Occipital lobe (tissue), 2 donors: ENCODE results near the gene PXYLP1. TPM values are rescaled to one million over a fixed set of nuclear protein-coding genes. Genes with fewer than 3 reads are reported as not detected.

ENCODE experiments used
- DNase-seq: peaks from one replicate; lab custom pipeline; 2025; lab: John Stamatoyannopoulos, UW
- total RNA-seq: library from RNA; depleted of rRNA; stranded (reverse); fragments of >200 nt; gene quantifications from one replicate; pipeline ENCODE4 v1.2.3, GENCODE V29; 2014

The PXYLP1 gene
- total RNA-seq, 1 donor from 2014 or later, result 42.4 TPM

DNA sequence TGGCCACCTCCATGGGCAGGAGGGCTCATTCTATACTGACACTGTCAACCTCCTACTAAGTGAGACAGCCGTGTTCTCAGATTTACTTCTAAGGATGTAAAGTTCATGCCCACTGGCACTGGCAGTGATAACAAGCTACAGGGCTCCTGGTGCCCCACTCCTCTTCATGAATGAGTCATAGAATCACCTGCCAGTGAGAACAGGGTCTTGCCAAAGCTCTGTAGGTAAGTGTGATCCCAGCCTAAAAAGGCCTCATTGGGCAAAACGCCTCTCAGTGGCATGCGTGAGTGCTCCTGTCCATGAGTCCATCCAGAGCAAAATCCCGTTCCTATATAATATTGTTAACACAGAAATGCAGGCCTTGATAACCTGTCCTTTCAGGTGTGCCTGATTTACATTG is 17.4 kb downstream of the PXYLP1 start:
- DNase-seq, result no peak

DNA sequence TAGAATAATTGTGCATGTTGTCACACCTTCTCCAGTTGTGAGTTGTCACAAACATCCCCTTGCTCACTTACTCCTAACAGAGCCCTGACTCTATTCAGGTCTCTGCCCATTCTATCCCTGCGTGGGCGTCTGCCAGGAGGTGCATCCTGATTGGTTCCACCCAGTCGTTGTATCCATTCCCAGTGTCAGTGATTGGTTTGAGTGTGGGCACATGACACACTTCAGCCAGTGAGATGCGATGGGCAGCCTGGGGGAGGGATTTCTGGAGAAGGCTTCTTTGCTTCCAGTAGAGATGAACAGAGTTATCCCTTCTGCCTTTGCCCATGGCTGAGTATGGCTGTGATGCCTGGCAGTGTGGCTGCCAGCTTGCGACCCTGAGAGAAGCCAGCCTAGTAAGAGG is 18.7 kb downstream of the PXYLP1 start:
- DNase-seq, result no peak

DNA sequence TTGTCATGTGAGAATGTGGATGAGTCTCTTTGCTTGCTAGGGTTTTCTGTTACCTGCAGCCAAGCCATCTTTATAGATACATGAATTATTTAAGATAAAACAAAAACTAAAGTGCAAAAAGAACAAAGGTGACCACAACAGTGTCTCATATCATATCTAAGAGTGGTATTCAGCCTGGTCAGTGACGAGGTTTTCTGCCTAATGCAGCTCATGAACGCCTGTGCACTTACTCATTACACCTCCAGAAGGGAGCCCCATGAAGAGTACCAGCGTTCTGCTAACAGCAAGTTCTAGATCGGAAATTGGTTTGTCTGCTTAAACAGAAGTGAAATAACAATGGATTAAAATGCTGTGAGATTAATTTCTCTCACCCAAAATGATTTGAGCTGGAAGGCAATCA is 19.2 kb downstream of the PXYLP1 start:
- DNase-seq, result no peak

DNA sequence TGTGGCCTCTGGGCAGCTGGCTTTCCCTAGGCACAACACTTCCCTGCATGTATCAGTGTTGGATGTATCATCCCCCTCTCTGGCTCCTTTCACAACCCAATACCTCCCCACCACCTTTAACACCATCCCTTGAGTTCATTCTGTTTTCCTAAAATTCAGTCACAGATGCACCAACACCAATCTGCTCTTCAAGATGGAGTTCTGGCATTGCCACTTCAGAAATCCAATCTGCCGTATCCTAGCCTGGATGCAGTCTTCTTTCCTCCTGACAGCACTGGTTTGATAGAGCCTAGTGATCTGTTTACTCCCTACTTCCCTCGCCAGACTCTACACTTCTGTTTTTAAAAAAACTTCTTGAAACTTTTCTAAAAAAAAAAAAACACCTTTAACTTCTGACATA is 21.7 kb downstream of the PXYLP1 start:
- no peak for DNase-seq

DNA sequence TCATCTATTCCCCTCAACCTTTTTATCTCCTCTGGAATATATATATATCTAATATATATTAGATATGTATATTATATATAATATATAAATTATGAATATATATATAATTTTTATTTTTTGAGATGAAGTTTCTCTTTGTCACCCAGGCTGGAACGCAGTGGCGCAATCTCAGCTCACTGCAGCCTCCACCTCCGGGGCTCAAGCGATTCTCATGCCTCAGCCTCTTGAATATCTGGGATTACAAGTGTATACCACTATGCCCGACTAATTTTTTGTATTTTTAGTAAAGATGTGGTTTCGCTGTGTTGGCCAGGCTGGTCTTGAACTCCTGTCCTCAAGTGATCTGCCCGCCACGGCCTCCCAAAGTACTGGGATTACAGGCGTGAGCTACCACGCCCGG is 22.2 kb downstream of the PXYLP1 start:
- DNase-seq, result no peak

DNA sequence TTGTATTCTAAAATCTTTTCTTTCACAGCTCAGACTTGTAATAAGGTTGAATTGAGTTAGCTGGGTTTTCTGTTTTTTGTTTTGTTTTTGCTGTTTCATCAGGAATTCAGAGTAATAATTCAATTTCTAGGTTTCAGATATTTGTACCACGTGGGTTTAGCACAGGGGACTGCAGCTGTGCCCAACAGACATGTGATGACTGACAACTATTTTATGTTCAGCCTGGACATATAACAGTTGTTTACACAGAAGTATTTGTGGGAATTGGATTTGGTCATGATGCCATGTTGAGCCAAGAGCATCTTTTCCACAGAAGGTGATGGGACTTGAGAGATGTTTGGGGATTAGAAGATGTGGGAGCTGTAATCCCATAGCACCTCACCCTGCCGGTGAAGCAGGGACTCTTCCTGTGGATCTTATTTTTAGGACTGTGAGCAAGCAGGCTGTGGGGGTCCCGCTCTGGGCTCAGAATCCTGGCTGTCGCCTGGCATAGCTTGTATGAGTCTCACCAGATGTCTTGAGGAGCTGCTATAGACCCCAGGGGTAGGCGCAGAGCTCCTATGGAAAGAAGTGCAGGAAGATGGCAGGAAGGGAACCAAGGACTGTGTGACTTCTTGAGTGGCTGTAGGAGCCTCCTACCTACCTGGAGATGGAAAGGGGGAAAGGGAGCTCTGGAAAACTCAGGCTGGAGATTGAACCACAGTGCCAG is 23.7 kb downstream of the PXYLP1 start:
- no peak for DNase-seq

DNA sequence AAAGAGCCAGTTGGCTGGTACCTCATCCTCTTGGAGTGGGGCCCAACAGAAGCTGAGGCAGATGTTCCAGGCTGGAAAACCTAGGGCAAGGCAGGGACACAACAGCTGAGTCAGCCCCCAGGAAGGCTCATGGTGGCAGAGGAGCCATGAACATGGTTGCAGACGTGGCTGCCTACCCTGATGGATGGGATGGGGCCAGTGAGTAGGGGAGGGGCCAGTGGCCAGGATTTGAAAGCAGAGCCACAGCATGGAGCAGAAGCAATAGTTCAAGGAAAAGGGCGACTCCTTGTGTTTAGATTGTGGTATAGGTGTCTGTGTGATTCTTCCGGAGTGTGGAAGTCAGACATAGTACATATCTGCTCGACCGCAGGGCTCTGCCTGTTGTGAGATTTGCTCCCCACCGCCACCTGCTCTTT is 24.2 kb downstream of the PXYLP1 start:
- DNase-seq, result no peak

DNA sequence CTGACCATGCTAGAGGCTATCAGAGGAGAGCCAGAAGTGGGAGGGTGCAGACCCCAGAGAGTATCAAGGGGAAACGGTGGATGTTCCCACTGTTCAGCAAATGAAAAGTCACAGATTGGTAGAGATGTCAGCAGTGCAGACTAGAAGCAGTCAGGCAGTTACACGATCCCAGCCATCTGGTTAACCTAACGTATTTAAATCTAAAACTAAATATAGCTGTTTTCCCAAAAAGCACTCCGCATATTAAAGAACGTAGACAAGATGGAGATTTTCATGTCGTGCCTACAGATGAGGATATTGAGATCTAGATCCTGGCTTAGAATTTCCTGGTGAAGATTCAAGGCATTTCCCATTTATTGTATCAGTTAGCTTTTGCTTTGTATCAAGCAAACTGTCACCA is 25.2 kb downstream of the PXYLP1 start:
- no peak for DNase-seq

DNA sequence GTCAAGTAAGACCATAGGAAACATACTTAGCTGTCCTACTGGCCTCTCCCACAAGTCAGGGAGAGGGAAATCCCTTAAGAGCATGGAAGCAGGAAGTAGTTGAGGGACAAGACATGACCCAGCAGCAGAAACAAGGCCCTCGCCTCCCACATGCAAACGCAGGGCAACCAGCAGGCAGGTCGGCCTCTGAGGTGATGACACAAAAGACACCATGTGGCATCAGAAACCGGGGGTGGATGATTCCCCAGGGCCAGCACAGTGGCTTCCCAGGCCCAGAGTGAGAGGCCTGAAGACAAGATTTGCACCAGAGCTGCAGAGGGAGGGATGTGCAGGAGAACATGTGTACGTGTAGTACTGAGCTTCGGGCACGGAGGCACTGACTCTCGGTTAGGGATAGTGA is 26.3 kb downstream of the PXYLP1 start:
- DNase-seq, result no peak

DNA sequence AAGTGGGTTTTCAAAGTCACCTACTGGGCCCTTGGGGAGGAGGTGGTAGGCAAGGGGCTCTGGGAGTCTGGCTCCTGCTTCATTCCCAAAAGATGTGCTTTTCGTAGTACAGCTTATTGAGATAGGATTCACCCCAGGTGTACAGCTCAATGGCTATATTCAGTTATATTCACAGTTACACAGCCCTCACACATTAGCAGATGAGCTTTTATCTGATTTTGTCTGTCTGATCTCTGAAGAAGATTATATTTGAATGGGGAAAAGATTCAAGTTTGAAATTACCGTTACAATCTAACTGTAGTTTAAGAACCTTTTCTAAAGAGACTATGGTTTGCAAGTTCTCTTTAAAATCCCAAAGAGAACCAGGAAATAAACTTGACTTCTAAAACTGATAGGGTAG is 27.3 kb downstream of the PXYLP1 start:
- DNase-seq, result no peak

DNA sequence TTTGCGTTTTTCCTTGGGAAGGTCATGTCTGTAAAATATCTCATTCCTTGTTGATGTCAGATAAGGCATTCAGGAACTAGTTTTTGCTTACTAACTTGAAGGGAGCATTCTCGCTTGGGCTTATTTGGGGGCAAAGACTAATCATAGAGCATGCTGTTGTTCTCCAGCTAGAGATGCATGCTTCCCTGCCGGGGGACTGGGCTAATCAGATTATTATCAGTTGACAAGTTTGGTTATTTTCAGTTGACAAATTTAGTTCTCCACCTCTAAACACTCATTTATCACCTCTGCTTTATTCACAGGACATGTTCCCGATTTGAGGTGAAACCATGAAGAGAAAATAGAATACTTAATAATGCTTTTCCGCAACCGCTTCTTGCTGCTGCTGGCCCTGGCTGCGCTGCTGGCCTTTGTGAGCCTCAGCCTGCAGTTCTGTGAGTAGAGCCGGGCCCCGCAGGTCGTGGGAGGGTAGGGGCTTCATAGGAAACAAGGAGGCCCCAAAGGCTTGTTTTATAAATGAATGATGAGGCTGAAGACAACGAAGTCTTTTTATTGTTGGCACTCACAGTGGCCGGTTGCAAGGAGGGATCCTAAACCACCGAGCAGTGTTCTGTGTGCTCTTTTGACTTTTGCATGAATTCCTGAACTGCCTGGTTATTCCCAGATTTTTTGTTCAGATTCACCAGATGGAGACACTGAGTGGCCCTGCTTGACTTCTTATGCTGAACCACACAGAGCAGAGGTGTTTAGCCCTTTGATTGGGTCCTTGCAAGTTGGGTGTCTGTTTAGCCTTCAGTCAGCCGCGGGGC is 28.4 kb downstream of the PXYLP1 start:
- DNase-seq, result no peak

DNA sequence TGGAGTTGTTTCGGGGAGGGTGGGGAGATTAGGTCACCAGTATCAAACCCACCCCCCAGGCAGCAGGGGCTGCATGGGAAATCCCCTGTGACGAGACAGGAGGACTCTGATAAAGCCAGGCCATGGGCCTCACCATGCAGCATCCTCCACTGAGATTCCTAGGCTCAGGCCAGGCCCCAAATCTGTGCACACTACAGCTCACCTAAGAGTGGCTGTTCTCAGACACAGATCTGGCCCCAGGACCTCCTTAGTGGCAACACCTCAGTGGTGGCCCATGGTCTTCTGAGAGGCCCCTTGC is 29.0 kb downstream of the PXYLP1 start:
- no peak for DNase-seq

DNA sequence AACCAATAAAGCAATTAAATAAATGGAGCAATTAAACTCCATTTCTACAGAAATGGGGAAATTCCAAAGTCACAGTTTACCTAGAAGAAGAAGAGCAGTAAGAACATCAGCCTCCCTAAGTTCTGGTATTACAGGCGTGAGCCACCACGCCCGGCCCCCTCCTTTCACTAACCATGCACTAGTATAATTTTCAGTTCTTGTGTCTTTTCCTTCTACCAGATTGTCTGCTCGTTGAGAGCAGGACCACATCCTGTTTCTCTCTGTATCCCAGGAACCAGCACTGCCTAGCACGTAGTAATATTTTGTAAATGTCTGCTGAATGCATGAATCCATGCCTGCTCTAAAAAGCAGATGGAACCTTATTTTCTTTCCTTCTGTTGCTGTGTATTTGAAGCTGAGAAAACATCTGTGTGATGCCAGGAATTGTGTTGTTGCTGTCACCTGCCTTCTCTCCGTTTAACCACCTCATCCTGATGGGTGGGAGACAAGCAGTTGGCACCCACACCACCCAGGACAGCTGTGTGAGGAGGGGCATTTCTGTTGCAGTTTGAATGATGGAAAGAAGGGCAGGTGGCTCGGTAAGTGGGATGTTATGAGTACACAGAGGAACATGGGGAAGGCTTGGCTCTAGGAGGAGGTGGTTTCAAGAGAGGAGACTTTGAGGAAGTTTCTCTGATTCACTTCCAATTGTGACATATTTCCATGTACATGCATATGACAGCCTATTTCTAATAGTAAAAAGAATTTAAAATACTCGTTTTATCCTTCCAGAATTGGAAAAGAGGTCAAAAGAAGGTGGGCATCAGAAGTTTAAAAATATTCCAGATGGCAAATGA is 30.1 kb downstream of the PXYLP1 start:
- no peak for DNase-seq

DNA sequence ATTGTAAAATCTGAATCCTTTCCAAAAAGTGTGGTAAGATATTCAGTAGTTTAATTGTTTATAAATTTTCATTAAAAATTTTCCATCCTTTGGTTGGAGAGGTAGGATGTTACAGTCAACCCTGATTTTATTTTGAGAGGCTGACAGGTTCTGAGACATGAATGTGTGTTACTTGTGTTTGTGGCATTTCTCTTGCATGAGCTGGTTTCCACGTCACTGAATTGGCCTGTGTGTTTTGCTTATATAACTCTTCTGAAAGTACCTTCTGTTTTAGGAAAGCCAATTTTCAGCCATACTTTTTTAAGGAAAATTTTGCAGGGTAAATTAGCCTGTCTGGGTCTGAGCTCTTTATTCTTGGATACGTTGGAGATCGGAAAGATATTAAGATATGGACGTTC is 30.7 kb downstream of the PXYLP1 start:
- no peak for DNase-seq

DNA sequence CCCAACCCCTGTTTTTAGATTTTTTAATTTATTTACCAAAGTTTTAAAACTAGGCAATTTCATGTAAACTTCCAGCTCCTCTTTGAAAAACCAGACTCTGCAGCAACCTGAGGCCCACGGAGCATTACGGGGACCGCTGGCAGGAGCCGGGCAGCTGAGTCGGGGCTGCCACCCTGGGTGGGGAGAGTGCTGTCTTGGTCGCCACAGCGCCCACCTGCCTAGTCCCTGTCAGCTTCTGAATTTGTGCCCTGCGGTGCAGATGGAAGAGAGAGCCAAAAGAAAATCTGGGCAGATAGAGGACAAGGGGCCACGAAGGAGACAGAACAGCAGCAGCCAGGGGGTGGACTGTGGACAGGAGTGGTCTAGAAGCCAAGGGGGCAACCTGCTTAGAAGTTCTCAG is 34.6 kb downstream of the PXYLP1 start:
- DNase-seq, result no peak

DNA sequence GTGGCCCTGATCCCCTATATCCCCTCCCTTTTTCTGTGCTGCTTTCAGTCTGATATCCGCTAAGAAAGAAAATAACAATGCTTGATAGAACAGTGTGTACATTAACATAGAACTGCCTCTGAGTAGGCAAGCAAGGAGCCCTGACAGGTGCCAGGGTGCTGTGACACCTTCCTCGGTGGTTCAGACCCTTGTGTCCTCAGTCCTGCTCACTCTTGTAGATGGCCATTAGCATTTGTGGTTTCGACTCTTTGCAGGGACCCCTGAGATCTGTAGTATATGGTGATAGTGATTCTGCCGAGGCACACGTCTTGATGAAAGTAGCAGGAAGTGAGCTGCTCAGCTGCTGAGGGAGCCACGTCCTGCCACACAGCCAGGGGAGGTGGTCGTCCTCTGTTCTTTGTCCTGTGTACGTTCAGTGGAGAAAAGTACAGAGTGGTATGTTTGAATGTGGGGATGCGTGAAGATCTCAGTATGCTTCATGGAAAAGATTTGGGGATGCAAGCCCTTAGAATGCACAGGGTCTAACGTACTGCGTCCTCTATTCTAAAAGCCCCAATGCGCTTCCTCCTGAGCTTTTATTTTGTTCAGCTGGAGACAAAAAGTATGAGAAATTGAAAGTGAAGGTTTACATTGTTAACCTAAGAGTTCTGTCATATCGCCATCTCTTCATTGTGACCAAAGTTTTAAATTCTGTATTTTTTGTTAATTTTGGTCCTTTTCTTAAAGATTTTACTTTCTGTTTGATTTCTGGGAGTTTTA is 35.4 kb downstream of the PXYLP1 start:
- DNase-seq, result no peak

DNA sequence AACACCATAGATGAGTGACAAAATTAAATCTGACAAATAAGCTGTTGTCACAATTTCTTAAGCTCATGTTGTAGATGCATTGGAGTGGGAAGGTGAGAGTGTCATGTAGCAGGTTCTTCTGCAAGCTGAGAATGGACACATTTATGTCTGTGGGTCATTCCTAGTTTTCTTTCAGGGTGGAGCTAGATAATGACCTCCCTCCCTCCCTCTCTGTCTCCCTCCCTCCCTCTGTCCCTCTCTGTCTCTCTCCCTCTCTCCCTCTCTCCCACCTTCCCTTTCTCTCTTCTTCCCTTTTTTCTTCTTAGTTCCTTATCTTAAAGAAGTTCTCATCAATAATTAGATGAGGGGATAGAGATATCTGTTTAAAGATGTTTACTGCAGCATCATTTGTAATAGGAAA is 36.0 kb downstream of the PXYLP1 start:
- DNase-seq, result no peak

DNA sequence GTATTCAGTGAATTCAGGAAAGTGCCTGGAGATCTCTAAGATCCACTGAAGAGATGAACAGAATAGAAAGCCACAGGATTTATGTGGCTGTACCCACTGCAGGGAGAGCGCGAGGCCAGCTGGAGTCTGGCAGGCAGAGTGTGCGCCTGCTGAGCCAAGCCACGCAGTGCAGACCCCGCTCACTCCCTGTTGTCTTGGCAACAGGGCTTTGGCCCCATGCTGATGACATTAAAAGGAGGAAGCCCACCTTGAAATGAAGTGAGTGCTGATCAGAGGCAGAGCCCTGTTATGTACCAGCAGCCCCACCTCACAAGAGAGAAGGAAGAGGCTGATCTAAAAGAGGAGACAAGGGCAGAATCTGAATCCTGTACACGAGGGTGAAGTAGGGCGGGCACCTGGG is 36.7 kb downstream of the PXYLP1 start:
- no peak for DNase-seq

DNA sequence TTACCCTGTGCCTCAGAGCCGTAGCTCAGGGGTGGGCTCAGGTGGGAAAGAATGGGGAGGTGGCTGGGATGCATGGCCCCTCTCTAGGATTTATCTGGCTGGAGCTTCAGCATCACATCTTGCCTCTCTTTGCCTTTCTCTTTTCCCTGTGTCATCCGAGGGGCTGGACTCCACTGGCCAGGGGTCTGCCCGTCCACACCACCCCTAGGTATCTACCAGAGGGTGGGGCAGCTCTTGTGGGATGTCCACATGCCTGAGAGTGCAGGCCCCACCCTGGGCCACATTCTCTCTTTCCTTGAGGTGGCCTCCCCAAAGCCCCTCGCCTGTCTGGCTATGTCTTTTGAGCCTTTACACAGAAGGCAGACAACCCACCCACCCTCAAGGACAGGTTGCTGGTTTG is 37.2 kb downstream of the PXYLP1 start:
- no peak for DNase-seq

DNA sequence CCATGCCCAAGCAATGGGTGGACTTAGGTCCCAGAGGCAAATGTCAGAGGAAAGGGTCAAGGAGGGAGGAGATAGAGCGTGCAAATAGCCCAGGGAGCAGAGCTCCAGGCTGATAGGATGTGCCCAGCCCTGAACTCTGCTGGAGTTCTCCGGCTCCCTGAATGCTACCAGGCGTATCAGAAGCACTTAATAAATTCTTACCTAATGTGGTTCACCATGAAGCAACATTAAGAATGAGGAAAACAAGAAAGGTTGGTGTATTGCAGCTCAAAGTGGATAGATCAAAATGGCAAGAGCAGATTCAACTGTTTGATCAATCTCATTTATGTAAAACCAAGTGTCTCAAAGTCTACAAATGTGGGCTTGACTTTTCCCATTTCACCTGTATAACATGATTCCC is 38.3 kb downstream of the PXYLP1 start:
- DNase-seq, result no peak

DNA sequence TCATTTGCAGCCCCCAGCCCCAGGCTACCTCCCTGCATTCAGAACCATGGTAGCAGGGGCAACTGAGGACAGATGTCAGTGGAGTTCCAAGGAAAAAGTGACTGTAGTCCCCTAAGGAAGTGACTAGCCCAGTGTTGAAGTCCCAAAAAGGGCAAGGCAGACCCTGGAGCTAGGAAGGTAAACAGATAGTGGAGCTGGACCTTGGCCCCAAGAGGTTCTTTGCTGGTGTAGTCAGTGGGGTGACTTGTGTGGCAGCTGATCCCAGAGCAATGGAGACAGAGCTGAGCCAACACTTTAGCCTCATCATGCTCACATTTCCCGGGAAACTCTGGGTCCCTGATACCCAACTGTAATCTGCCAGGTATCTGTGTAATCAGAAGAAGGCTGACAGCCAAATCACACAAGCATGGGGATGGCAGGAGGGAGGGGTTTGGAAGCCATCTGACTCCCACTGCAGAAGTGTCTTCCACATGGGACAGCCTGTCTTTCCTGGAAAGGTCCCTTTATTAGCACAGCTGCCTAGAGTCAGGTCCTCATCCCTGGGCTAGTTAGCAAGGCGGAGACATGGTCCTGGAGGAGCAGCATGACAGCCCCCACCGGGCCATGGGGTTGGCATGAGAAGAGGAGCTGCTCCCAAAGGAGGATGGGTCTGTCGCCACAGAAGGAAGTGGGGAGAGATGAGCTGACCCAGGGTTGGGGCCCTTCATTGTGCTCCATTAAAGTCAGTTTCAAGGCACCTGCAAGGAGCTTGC is 39.8 kb downstream of the PXYLP1 start:
- DNase-seq, result no peak
